GM12878 (cell line): ENCODE results near the gene CDC37. TPM values are rescaled to one million over a fixed set of nuclear protein-coding genes. Genes with fewer than 3 reads are reported as not detected.

Source experiments
- ATAC-seq: fragments of 200-7000 bp; cut with Tn5 transposase; 3 replicates; pipeline ENCODE4 v1.9.1; 2020; ENCODE audit warnings: mild to moderate bottlenecking, moderate library complexity
- BruUV-seq: library from RNA; stranded (reverse); fragments of 400-500 nt; replicated peaks from 2 replicates; lab custom pipeline; 2021; lab: Mats Ljungman, UMichigan
- CTCF ChIA-PET: fragments of 300-600 bp; sonication (Branson Sonifier 250); formaldehyde crosslinking; extraction: SDS; loops from one replicate; lab custom pipeline; 2021; ENCODE audit warnings: inconsistent platforms; lab: Yijun Ruan, JAX
- POLR2A ChIA-PET: fragments of 350-600 bp; formaldehyde crosslinking; extraction: SDS; loops from one replicate; lab custom pipeline; 2021; ENCODE audit warnings: inconsistent platforms; lab: Charles Lee
- RAD21 ChIA-PET: fragments of 300-600 bp; sonication (Branson Sonifier 250); formaldehyde crosslinking; loops from one replicate; lab custom pipeline; 2023; ENCODE audit warnings: antibody characterized with exemption; ENCODE audit not compliant: unreplicated experiment; lab: Charles Lee
- SMC1A ChIA-PET: fragments of 300-600 bp; sonication (Branson Sonifier 250); formaldehyde crosslinking; loops from one replicate; lab custom pipeline; 2023; ENCODE audit not compliant: unreplicated experiment, uncharacterized antibody; lab: Charles Lee
- DNase-seq: peaks from one replicate; pipeline ENCODE4 v3.0.0-alpha.2; 2011; ENCODE audit warnings: low read depth, low spot score
- FAIRE-seq: peaks from 3 replicates; lab custom pipeline; 2011; peaks lifted over from hg19 to GRCh38; lab: Jason Lieb, UNC
- H2AFZ ChIP-seq: 2 replicates; pipeline ENCODE4 v1.6.0; 2011; ENCODE audit warnings: low read depth, low read length, control low read depth; ENCODE audit not compliant: control insufficient read depth
- H3K27ac ChIP-seq: 2 replicates; pipeline ENCODE4 v1.5.1; 2011; ENCODE audit warnings: control low read depth; ENCODE audit not compliant: control insufficient read depth, insufficient read depth
- H3K27me3 ChIP-seq, 2 experiments: replicated peaks in 1 of 2; 2 replicates each; pipeline versions ENCODE4 v1.6.0 to v1.6.1; 2011; ENCODE audit warnings: low read length in 1 of 2; ENCODE audit not compliant: control insufficient read depth in 2 of 2, insufficient read depth in 2 of 2
- H3K36me3 ChIP-seq, 2 experiments: 2 replicates each; pipeline ENCODE4 v1.5.1; 2011; ENCODE audit warnings: low read length in 1 of 2; ENCODE audit not compliant: control insufficient read depth in 2 of 2, insufficient read depth in 2 of 2
- H3K4me1 ChIP-seq: 2 replicates; pipeline ENCODE4 v1.6.1; 2011; ENCODE audit warnings: mild to moderate bottlenecking, low read length, moderate library complexity, mixed read lengths; ENCODE audit not compliant: control insufficient read depth, insufficient read depth
- H3K4me2 ChIP-seq: 2 replicates; pipeline ENCODE4 v1.6.0; 2011; ENCODE audit warnings: control low read depth; ENCODE audit not compliant: control insufficient read depth, insufficient read depth
- H3K4me3 ChIP-seq: fragments of 200-600 bp; sonication (generic); 2 replicates; pipeline ENCODE4 v1.5.1; 2016
- H3K79me2 ChIP-seq: 2 replicates; pipeline ENCODE4 v1.6.0; 2011; ENCODE audit warnings: low read length; ENCODE audit not compliant: control insufficient read depth, insufficient read depth
- H3K9ac ChIP-seq: 2 replicates; pipeline ENCODE4 v1.8.0; 2011; ENCODE audit warnings: low read length, control low read depth, mixed read lengths; ENCODE audit not compliant: control insufficient read depth, insufficient read depth
- H3K9me3 ChIP-seq: replicated peaks from 3 replicates; pipeline ENCODE4 v1.5.1; 2011; ENCODE audit warnings: mild to moderate bottlenecking, low read length; ENCODE audit not compliant: control insufficient read depth, insufficient read depth
- H4K20me1 ChIP-seq: 2 replicates; pipeline ENCODE4 v1.6.0; 2011; ENCODE audit not compliant: control insufficient read depth, insufficient read depth
- BMI1 ChIP-seq: fragments of 450-650 bp; IDR thresholded peaks from 2 replicates; pipeline ENCODE4 v1.6.1; 2016; ENCODE audit warnings: mild to moderate bottlenecking, moderate library complexity, borderline replicate concordance
- EP300 ChIP-seq, 2 experiments: fragments of 150-350 bp in 1 of 2; IDR thresholded peaks; 2 replicates each; pipeline ENCODE4 v1.6.1; 2011 to 2012; ENCODE audit warnings: low read depth in 2 of 2, low read length in 2 of 2, borderline replicate concordance in 1 of 2, improper control_type of control experiment in 1 of 2, inconsistent platforms in 1 of 2; ENCODE audit not compliant: control insufficient read depth in 1 of 2
- MEF2A ChIP-seq: IDR thresholded peaks from 2 replicates; pipeline ENCODE4 v1.6.1; 2011; ENCODE audit warnings: low read depth, mild to moderate bottlenecking, low read length, moderate library complexity; ENCODE audit not compliant: insufficient read depth
- NFXL1 ChIP-seq: fragments of 450-650 bp; IDR thresholded peaks from 2 replicates; pipeline ENCODE4 v1.6.1; 2017; ENCODE audit warnings: antibody characterized with exemption, mild to moderate bottlenecking, borderline replicate concordance
- NFYA ChIP-seq: IDR thresholded peaks from 2 replicates; pipeline ENCODE4 v1.6.1; 2011; ENCODE audit warnings: low read depth, mild to moderate bottlenecking, low read length, improper control_type of control experiment, borderline replicate concordance
- PBX3 ChIP-seq: IDR thresholded peaks from 2 replicates; pipeline ENCODE4 v1.6.1; 2011; ENCODE audit warnings: mild to moderate bottlenecking, low read depth, low read length, moderate library complexity; ENCODE audit not compliant: insufficient replicate concordance
- RAD21 ChIP-seq: IDR thresholded peaks from 2 replicates; pipeline ENCODE4 v1.6.1; 2011; ENCODE audit warnings: mild to moderate bottlenecking, low read depth, low read length, moderate library complexity; ENCODE audit not compliant: insufficient read depth
- RELA ChIP-seq: fragments of 450-650 bp; IDR thresholded peaks from 2 replicates; pipeline ENCODE4 v1.8.0; 2014; ENCODE audit warnings: borderline replicate concordance; ENCODE audit not compliant: partially characterized antibody
- SIX5 ChIP-seq: IDR thresholded peaks from 2 replicates; pipeline ENCODE4 v1.6.1; 2011; ENCODE audit warnings: mild to moderate bottlenecking, low read depth, low read length, moderate library complexity; ENCODE audit not compliant: severe bottlenecking
- SPI1 ChIP-seq: IDR thresholded peaks from 2 replicates; pipeline ENCODE4 v1.6.1; 2011; ENCODE audit warnings: low read depth, mild to moderate bottlenecking, low read length, moderate library complexity, borderline replicate concordance; ENCODE audit not compliant: insufficient read depth
- ZNF687 ChIP-seq: fragments of 450-650 bp; IDR thresholded peaks from 2 replicates; pipeline ENCODE4 v1.6.1; 2017; ENCODE audit warnings: mild to moderate bottlenecking, moderate library complexity
- WGBS: methylation state at CpG from one replicate; pipeline ENCODE4 v1.1.6; 2016; ENCODE audit warnings: low lambda C conversion rate; ENCODE audit not compliant: insufficient replicate concordance, insufficient coverage; ENCODE audit errors: missing lambda C conversion rate; 5-methylcytosine and 5-hydroxymethylcytosine counted together
- in situ Hi-C: fragments of 300-500 bp; cut with MboI; formaldehyde crosslinking; loops from 9 replicates; pipeline ENCODE4 v1.14.3; 2018; ENCODE audit warnings: mixed read lengths
- intact Hi-C: fragments of 100-400 bp; cut with micrococcal nuclease; formaldehyde crosslinking; loops from one replicate; pipeline ENCODE4 v1.14.2; 2022; ENCODE audit not compliant: unreplicated experiment
- polyA plus RNA-seq, 11 experiments: library from polyadenylated mRNA; depleted of rRNA in 4 of 11; unstranded in 6 of 11; stranded (reverse) in 5 of 11; fragments of >200 nt; fragmentation: Nextera tagmentation in 4 of 11; fragmentation: Illumina TruSeq in 1 of 11; extraction: Ambion mirVana in 4 of 11; extraction: Trizol in 1 of 11; gene quantifications; 1 replicate in 1 of 11; 2 replicates in 10 of 11; pipeline versions ENCODE4 v1.2.1 to v1.2.3, GENCODE V29; 2011 to 2016; ENCODE audit warnings: inconsistent platforms in 2 of 11, missing spikeins in 2 of 11, low read depth in 1 of 11
- total RNA-seq, 4 experiments: library from RNA; depleted of rRNA in 3 of 4; stranded (reverse); fragments of >200 nt in 3 of 4; fragmentation: Illumina TruSeq in 1 of 4; extraction: Trizol in 1 of 4; gene quantifications; 2 replicates each; pipeline versions ENCODE4 v1.2.1 to v1.2.3, GENCODE V29; 2013 to 2021
- TF ChIP-seq, protein P1 (sequence below): fragments of 450-650 bp; formaldehyde crosslinking; IDR thresholded peaks from 2 replicates; pipeline ENCODE4 v1.5.0; 2022; ENCODE audit warnings: mild to moderate bottlenecking, missing genetic modification characterization

CDC37 gene
- total and polyA plus RNA-seq, 10 of the 15 experiments (the other 5 are each of a cell fraction or from before 2014, with no cell fraction given), result 4.7 to 265 (median 176) TPM

DNA sequence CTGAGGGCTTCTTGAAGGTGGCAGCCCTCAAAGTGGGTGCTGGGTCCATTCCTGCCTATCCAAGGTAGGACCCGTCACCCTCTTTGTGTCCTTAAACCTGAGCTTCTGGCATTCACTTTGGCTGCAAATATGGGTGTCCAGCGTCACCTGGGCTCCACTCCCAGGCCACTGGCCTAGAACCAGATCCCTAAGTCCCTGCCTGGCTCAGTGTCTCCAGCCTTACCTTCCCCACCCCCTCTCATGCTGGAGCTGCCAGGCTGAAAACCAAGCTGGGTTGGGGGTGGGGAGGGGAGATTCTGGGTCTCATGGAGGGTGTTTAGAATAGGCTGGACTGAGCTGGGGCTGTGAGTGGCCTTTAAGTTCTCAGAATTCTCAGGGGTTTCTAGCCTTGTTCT is 29.4 kb upstream of the CDC37 start:
- ChIA-PET CTCF (interaction anchor here (1.4 to 27.3 kb wide), 2 partner anchors 22 to 44 kb away, joined by 3 to 1053 read pairs; partner anchors contain the start of genes CDC37 and PDE4A), POLR2A (interaction anchor here (0.5 to 3.3 kb wide), 2 partner anchors 27 to 61 kb away, joined by 3 to 16 read pairs; no protein-coding TSS in a partner anchor), SMC1A (interaction anchor here (0.6 to 17.7 kb wide), 2 partner anchors 22 to 51 kb away, joined by 3 to 364 read pairs; partner anchors contain the start of gene CDC37), RAD21 (interaction anchor here (1.7 to 3.7 kb wide), 3 partner anchors 14 to 28 kb away, joined by 6 to 21 read pairs (median 7); partner anchors contain the start of gene CDC37)
- no peak for FAIRE-seq
- 100% methylated on average over 2 of the region's 2 CpGs for WGBS
- Histone ChIP-seq H3K79me2 (peaks cover 2% of the 10 kb centered on the region; the same call in 1 of the 2 replicates), H4K20me1 (no peaks in the 10 kb centered on the region), H3K36me3 (no peaks in the 10 kb centered on the region; a peak in 1 of 4 replicates), H3K4me1 (peaks cover 35% of the 10 kb centered on the region), H3K4me3 (0 out of 2 replicates have a peak overlapping the region, but pooled peaks have one; percentile 54), H3K4me2 (peak overlapping the region; percentile 47), H3K9me3 (no peaks in the 10 kb centered on the region), H2AFZ (no peak overlapping the region), H3K27me3 (peaks cover 0 to 4% of the 10 kb centered on the region in 2 experiments; a peak in 1 of 4 replicates), H3K9ac (peak overlapping the region; percentile 30; the same call in 1 of the 2 replicates), H3K27ac (no peak overlapping the region)
- ATAC-seq, result no peak
- in situ Hi-C loops, result no loop called here
- intact Hi-C loops, result no loop called here
- no peak for DNase-seq
- BruUV-seq, result no TSS peak
- TF ChIP-seq NFYA (no peak), NFXL1 (no peak), BMI1 (no peak), EP300 (IDR thresholded peaks at IDR 0.05; ENCODE audit: borderline replicate concordance in 1 of 2, control insufficient read depth in 1 of 2, low read depth in 2 of 2, low read length in 2 of 2) (no peak), RAD21 (no peak), SIX5 (no peak), PBX3 (no peak), SPI1 (no peak), ZNF687 (no peak), RELA (no peak), MEF2A (no peak)
- TF ChIP-seq, protein P1, sequence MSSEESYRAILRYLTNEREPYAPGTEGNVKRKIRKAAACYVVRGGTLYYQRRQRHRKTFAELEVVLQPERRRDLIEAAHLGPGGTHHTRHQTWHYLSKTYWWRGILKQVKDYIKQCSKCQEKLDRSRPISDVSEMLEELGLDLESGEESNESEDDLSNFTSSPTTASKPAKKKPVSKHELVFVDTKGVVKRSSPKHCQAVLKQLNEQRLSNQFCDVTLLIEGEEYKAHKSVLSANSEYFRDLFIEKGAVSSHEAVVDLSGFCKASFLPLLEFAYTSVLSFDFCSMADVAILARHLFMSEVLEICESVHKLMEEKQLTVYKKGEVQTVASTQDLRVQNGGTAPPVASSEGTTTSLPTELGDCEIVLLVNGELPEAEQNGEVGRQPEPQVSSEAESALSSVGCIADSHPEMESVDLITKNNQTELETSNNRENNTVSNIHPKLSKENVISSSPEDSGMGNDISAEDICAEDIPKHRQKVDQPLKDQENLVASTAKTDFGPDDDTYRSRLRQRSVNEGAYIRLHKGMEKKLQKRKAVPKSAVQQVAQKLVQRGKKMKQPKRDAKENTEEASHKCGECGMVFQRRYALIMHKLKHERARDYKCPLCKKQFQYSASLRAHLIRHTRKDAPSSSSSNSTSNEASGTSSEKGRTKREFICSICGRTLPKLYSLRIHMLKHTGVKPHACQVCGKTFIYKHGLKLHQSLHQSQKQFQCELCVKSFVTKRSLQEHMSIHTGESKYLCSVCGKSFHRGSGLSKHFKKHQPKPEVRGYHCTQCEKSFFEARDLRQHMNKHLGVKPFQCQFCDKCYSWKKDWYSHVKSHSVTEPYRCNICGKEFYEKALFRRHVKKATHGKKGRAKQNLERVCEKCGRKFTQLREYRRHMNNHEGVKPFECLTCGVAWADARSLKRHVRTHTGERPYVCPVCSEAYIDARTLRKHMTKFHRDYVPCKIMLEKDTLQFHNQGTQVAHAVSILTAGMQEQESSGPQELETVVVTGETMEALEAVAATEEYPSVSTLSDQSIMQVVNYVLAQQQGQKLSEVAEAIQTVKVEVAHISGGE (CRISPR knock-in tag), result no peak
